CD4-positive, alpha-beta T cell treated with Interleukin-2 at 100 ng/mL for 4 hours (primary cell): ENCODE data around the gene IGFBP1.

ENCODE experiments used
- DNase-seq: peaks from one replicate; pipeline ENCODE4 v3.0.0-alpha.2; 2020; ENCODE audit warnings: low spot score

IGFBP1 gene

GRCh38 chr7:45909561-45909960 lies 21.3 kb downstream of the IGFBP1 start:
- no peak for DNase-seq

GRCh38 chr7:45910855-45911254 lies 22.6 kb downstream of the IGFBP1 start:
- no peak for DNase-seq

- DNase-seq, result no peak
Observed at GRCh38 chr7:45911311-45911710, 23.0 kb downstream of the IGFBP1 start.

- DNase-seq, result no peak
Observed at GRCh38 chr7:45912972-45913371, 24.7 kb downstream of the IGFBP1 start.

GRCh38 chr7:45914911-45915310 lies 26.6 kb downstream of the IGFBP1 start:
- DNase-seq, result no peak

GRCh38 chr7:45915606-45916005 lies 27.3 kb downstream of the IGFBP1 start:
- no peak for DNase-seq

- no peak for DNase-seq
Observed at GRCh38 chr7:45917064-45917463, 28.8 kb downstream of the IGFBP1 start.

GRCh38 chr7:45917658-45918057 lies 29.4 kb downstream of the IGFBP1 start:
- peak; percentile 68 for DNase-seq

GRCh38 chr7:45918556-45918955 lies 30.3 kb downstream of the IGFBP1 start:
- no peak for DNase-seq

- DNase-seq, result no peak
Observed at GRCh38 chr7:45919231-45919784, 31.0 kb downstream of the IGFBP1 start.

GRCh38 chr7:45919993-45920459 lies 31.7 kb downstream of the IGFBP1 start:
- DNase-seq, result no peak

GRCh38 chr7:45920502-45921380 lies 32.5 kb downstream of the IGFBP1 start, which contains the start of gene IGFBP3:
Gene IGFBP3 (minus strand): TSS chr7:45921272. CDS start chr7:45921140, 132 bp downstream.
- DNase-seq, result peak; percentile 29

- DNase-seq, result no peak
Observed at GRCh38 chr7:45921381-45921698, 33.1 kb downstream of the IGFBP1 start.

- DNase-seq, result peak; percentile 29
Observed at GRCh38 chr7:45921699-45922519, 33.6 kb downstream of the IGFBP1 start.

- peak; percentile 20 for DNase-seq
Observed at GRCh38 chr7:45922810-45923209, 34.5 kb downstream of the IGFBP1 start.

- peak; percentile 59 for DNase-seq
Observed at GRCh38 chr7:45923290-45923689, 35.0 kb downstream of the IGFBP1 start.

GRCh38 chr7:45923818-45924217 lies 35.5 kb downstream of the IGFBP1 start:
- DNase-seq, result no peak

GRCh38 chr7:45924283-45924682 lies 36.0 kb downstream of the IGFBP1 start:
- no peak for DNase-seq

- DNase-seq, result no peak
Observed at GRCh38 chr7:45927721-45928120, 39.4 kb downstream of the IGFBP1 start.

GRCh38 chr7:45930967-45931366 lies 42.7 kb downstream of the IGFBP1 start:
- no peak for DNase-seq

GRCh38 chr7:45937301-45937700 lies 49.0 kb downstream of the IGFBP1 start:
- no peak for DNase-seq

- DNase-seq, result no peak
Observed at GRCh38 chr7:45937862-45938261, 49.6 kb downstream of the IGFBP1 start.
